WTC11 (cell line): ENCODE measurements around the gene METRN. TPM values are rescaled to one million over a fixed set of nuclear protein-coding genes. Genes with fewer than 3 reads are reported as not detected.

ENCODE experiments used
- AFF4 ChIP-seq: sonication (generic); formaldehyde crosslinking; IDR thresholded peaks from 2 replicates; pipeline ENCODE4 v1.8.1; 2023; ENCODE audit warnings: mild to moderate bottlenecking, missing genetic modification reagents, borderline replicate concordance
- CDX4 ChIP-seq: fragments of 250-450 bp; sonication (Bioruptor Pico); IDR thresholded peaks from 2 replicates; pipeline ENCODE4 v1.9.0; 2021; ENCODE audit warnings: moderate library complexity, mild to moderate bottlenecking, inconsistent platforms, borderline replicate concordance
- EMX1 ChIP-seq: fragments of 250-450 bp; sonication (Bioruptor Pico); IDR thresholded peaks from 2 replicates; pipeline ENCODE4 v1.8.0; 2021; ENCODE audit warnings: mild to moderate bottlenecking
- ERG ChIP-seq: fragments of 250-450 bp; sonication (Bioruptor Pico); IDR thresholded peaks from 2 replicates; pipeline ENCODE4 v1.8.0; 2021; ENCODE audit warnings: mild to moderate bottlenecking
- FOXP4 ChIP-seq: sonication (generic); formaldehyde crosslinking; IDR thresholded peaks from 2 replicates; pipeline ENCODE4 v1.8.0; 2022; ENCODE audit warnings: mild to moderate bottlenecking, missing genetic modification reagents
- GABPB1 ChIP-seq: sonication (generic); formaldehyde crosslinking; IDR thresholded peaks from 2 replicates; pipeline ENCODE4 v1.8.1; 2023; ENCODE audit warnings: mild to moderate bottlenecking, missing genetic modification reagents
- GRHL2 ChIP-seq: fragments of 250-450 bp; sonication (Bioruptor Pico); IDR thresholded peaks from 2 replicates; pipeline ENCODE4 v1.8.0; 2022; ENCODE audit warnings: mild to moderate bottlenecking, moderate library complexity; ENCODE audit not compliant: insufficient replicate concordance, severe bottlenecking
- MXD4 ChIP-seq: fragments of 250-450 bp; sonication (Bioruptor Pico); IDR thresholded peaks from 2 replicates; pipeline ENCODE4 v1.8.0; 2021; ENCODE audit warnings: mild to moderate bottlenecking, moderate library complexity, borderline replicate concordance
- OVOL2 ChIP-seq: fragments of 250-450 bp; sonication (Bioruptor Pico); IDR thresholded peaks from 2 replicates; pipeline ENCODE4 v1.9.0; 2021; ENCODE audit warnings: mild to moderate bottlenecking, borderline replicate concordance
- PRRX2 ChIP-seq: fragments of 250-450 bp; sonication (Bioruptor Pico); IDR thresholded peaks from 2 replicates; pipeline ENCODE4 v1.8.0; 2021; ENCODE audit warnings: mild to moderate bottlenecking
- SMAD3 ChIP-seq: sonication (generic); formaldehyde crosslinking; IDR thresholded peaks from 2 replicates; pipeline ENCODE4 v1.8.0; 2022; ENCODE audit warnings: missing genetic modification reagents, mild to moderate bottlenecking, borderline replicate concordance
- STAT6 ChIP-seq: sonication (generic); formaldehyde crosslinking; conservative IDR thresholded peaks from 2 replicates; pipeline ENCODE4 v1.8.1; 2023; ENCODE audit warnings: mild to moderate bottlenecking, low read depth, missing genetic modification reagents, moderate library complexity
- TCF7 ChIP-seq: sonication (generic); formaldehyde crosslinking; IDR thresholded peaks from 2 replicates; pipeline ENCODE4 v1.8.0; 2022; ENCODE audit warnings: mild to moderate bottlenecking, low read depth, missing genetic modification reagents, moderate library complexity
- ZNF121 ChIP-seq: sonication (generic); formaldehyde crosslinking; IDR thresholded peaks from 2 replicates; pipeline ENCODE4 v1.8.0; 2023; ENCODE audit warnings: missing genetic modification reagents
- ZNF138 ChIP-seq: sonication (generic); formaldehyde crosslinking; conservative IDR thresholded peaks from 2 replicates; pipeline ENCODE4 v1.8.1; 2022; ENCODE audit warnings: mild to moderate bottlenecking, moderate library complexity, missing genetic modification reagents
- ZNF232 ChIP-seq: sonication (generic); formaldehyde crosslinking; IDR thresholded peaks from 2 replicates; pipeline ENCODE4 v1.8.0; 2022; ENCODE audit warnings: mild to moderate bottlenecking, missing genetic modification reagents
- ZNF263 ChIP-seq: sonication (generic); formaldehyde crosslinking; IDR thresholded peaks from 2 replicates; pipeline ENCODE4 v1.8.1; 2022; ENCODE audit warnings: low read depth, mild to moderate bottlenecking, moderate library complexity, missing genetic modification reagents
- ZNF416 ChIP-seq: fragments of 250-450 bp; sonication (Bioruptor Pico); IDR thresholded peaks from 2 replicates; pipeline ENCODE4 v1.9.0; 2021; ENCODE audit warnings: mild to moderate bottlenecking, inconsistent platforms
- ZNF423 ChIP-seq: fragments of 250-450 bp; sonication (Bioruptor Pico); IDR thresholded peaks from 2 replicates; pipeline ENCODE4 v2.1.2; 2022; ENCODE audit warnings: mild to moderate bottlenecking, moderate library complexity
- ZNF425 ChIP-seq: fragments of 250-450 bp; sonication (Bioruptor Pico); conservative IDR thresholded peaks from 2 replicates; pipeline ENCODE4 v1.9.0; 2021; ENCODE audit warnings: mild to moderate bottlenecking
- ZNF532 ChIP-seq: fragments of 250-450 bp; sonication (Bioruptor Pico); IDR thresholded peaks from 2 replicates; pipeline ENCODE4 v1.9.0; 2021; ENCODE audit warnings: mild to moderate bottlenecking, borderline replicate concordance
- total RNA-seq: library from RNA; stranded (reverse); gene quantifications from 3 replicates; pipeline ENCODE4 v1.2.3, GENCODE V29; 2021

Gene METRN
- total RNA-seq, 1 experiment from 2014 or later: 30.9 TPM

GRCh38 chr16:679814-680624 lies 34.9 kb upstream of the METRN start, which contains the start of gene STUB1 (continued):
- no peak for TF ChIP-seq MXD4
- no peak for TF ChIP-seq AFF4 (CRISPR knock-in tag)
- TF ChIP-seq TCF7: no peak
- TF ChIP-seq ZNF425: no peak
- TF ChIP-seq GABPB1 (CRISPR knock-in tag): no peak
- TF ChIP-seq OVOL2 (CRISPR knock-in tag): no peak
- TF ChIP-seq CDX4 (CRISPR knock-in tag): no peak
- TF ChIP-seq PRRX2 (CRISPR knock-in tag): no peak
- TF ChIP-seq GRHL2: no peak
- TF ChIP-seq EMX1 (CRISPR knock-in tag): no peak
- no peak for TF ChIP-seq SMAD3 (CRISPR knock-in tag)
- no peak for TF ChIP-seq STAT6 (CRISPR knock-in tag)
- no peak for TF ChIP-seq ZNF532
- TF ChIP-seq ZNF121 (CRISPR knock-in tag): no peak
- no peak for TF ChIP-seq ZNF263 (CRISPR knock-in tag)
- TF ChIP-seq ZNF232 (CRISPR knock-in tag): no peak
- peak; percentile 82 for TF ChIP-seq FOXP4 (CRISPR knock-in tag)
- no peak for TF ChIP-seq ZNF138 (CRISPR knock-in tag)
- TF ChIP-seq ZNF416: no peak
- no peak for TF ChIP-seq ZNF423 (CRISPR knock-in tag)
- no peak for TF ChIP-seq ERG
